GM18951 (cell line): ENCODE data around the gene SPC24.
"Not testable (repeated sequence)": the region's sequence is repeated elsewhere in the genome, so short reads cannot be mapped to it uniquely, and the experiment has no call there.

ENCODE experiments used
- POLR2A ChIP-seq: IDR thresholded peaks from 4 replicates; pipeline ENCODE4 v1.6.1; 2011; ENCODE audit warnings: mild to moderate bottlenecking; ENCODE audit not compliant: insufficient read length, insufficient read depth; ENCODE audit errors: extremely low read depth
- in situ Hi-C: fragments of 300-500 bp; cut with MboI; formaldehyde crosslinking; loops from one replicate; pipeline ENCODE4 v1.12.0; 2022; ENCODE audit warnings: low sequenced_read_pairs, mixed read lengths, inconsistent platforms; ENCODE audit not compliant: unreplicated experiment

Gene SPC24

DNA sequence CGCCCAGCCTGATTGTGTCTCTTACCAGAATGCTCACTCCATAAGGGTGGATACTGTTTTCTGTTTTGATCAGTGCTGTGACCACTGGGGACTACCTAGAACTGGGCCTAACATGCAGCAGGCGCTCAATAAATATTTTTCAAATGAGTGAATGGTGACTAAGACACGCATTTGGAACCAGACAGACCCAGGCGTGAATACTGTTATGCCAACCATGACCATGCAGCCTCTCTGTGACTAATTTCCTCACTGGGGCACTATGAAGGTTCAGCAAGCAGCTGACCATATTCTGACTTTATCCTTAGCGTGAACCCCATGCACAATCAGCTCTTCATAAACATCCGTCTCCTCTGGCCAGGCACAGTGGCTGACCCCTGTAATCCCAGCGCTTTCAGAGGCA is 13.0 kb upstream of the SPC24 start:
- in situ Hi-C loops: no loop called here
- no peak for TF ChIP-seq POLR2A

DNA sequence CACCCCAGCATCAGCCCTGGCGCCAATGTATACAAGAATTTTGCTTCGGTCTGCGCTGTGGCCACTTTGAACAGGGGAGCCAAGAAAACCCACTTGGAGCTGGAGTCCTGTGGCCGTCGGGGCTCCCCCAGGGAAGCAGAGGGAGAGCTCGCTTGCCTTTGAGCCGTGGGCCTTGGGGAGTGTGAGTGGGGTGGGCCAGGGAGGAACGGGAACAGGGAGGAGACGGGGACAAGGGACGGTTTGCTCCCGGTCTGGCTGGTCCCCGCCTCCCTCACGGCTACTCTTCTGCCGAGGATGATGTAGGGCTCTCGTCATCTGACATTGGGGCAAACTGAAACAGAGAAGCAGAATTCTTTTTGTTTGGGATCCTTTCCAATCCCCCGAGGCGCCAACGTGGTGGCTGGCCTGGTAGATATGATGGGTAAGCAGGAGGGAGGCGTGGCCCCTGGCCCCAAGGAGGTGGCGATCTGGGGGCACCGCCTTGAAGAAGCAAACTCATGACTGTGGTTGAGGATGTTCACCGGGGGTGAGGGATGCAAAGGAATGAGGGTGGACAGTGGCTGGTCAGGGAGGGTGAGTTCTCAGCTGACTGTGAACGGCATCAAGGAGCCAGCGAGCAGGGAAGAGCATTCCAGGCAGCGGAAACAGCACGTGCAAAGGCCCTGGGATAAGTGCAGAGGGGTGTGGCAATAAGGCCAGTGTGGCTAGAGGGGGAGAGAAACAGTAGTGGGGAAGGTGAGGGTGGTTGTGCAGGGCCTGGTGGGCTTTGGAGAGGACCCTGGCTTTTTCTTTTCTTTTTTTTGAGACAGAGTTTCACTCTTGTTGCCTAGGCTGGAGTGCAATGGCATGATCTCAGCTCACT is 10.9 kb upstream of the SPC24 start:
- in situ Hi-C loops: no loop called here
- TF ChIP-seq POLR2A: no peak

DNA sequence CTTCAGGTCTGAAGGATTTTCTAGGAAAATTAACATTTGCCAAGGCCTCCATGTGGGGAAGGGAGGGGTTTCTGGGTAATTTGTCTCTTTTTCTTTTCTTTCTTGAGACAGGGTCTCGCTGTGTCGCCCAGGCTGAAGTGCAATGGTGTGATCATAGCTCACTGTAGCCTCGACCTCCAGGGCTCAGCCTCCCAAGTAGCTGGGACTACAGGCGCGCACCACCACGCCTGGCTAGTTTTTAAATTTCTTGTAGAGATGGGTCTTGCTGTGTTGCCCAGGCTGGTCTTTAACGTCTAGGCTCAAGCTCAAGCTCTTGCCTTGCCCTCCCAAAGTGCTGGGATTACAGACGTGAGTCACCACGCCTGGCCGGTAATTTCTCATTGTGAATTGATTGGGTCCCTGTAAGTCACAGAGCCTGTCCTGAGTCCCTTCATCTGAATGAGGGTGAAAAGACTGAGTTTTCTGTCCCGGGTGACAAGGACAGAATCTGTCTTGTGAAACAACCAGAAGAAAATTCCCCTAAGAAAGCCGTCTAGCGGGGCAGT is 10.0 kb upstream of the SPC24 start:
- TF ChIP-seq POLR2A: no peak
- in situ Hi-C loops: no loop called here

DNA sequence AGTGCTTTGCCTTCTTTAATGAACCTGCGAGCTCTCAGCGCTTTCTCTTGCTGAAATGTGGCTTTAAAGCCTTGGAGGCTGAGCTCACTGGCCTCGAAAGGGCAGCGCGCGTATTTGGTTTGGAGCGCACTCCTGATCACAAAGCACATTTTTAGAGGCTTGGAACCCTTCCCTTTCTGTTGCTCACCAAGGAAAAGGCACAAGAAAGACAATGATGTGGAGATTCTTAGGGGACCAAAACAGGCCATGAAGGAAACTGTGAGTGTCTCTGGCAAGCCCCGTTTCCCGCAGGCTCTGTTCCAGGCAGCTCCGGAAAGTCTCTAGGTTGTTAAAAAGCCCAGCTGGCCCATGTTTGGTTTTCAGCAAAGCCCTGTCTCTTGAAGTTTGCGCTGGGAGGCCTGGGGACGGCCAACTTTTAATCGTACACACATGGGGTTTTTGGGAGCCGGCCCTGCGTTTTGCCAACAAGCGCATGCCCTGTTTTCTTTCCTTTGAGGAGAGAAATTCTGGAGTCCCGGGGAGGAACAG is 9.4 kb upstream of the SPC24 start:
- no peak for TF ChIP-seq POLR2A
- in situ Hi-C loops: no loop called here

DNA sequence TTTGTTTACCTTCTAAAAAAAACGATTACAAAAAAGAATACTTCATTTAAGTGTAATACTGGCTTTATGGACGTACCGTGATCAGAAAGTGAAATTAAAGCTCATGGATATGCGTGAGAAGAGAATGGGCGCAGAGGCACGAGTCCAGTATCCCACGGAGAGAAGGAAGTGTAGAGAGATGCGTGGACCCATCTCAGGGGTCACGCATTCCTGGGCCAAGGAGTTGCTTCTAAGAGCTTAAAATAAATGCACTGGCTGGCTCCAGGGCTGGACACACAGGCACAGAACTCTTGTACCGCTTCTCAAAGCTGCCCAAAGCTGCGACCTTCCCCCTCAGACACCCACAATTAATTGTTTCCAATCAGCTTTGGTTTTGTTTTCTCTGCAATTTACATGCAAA is 8.7 kb upstream of the SPC24 start:
- no peak for TF ChIP-seq POLR2A
- in situ Hi-C loops: no loop called here

DNA sequence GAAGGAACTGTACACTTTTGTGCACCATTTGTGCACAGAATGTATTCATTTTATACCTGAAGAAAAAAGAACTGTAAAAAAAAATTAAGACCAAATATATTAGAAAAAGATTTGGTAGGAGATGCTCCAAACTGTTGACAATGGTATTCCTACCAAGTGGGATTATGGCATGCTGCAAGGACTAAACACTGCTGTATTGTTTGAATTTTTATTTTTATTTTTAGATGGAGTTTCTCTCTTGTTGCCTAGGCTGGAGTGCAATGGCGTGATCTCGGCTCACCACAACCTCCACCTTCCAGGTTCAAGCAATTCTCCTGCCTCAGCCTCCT is 4.8 kb upstream of the SPC24 start:
- in situ Hi-C loops: not testable (repeated sequence)

DNA sequence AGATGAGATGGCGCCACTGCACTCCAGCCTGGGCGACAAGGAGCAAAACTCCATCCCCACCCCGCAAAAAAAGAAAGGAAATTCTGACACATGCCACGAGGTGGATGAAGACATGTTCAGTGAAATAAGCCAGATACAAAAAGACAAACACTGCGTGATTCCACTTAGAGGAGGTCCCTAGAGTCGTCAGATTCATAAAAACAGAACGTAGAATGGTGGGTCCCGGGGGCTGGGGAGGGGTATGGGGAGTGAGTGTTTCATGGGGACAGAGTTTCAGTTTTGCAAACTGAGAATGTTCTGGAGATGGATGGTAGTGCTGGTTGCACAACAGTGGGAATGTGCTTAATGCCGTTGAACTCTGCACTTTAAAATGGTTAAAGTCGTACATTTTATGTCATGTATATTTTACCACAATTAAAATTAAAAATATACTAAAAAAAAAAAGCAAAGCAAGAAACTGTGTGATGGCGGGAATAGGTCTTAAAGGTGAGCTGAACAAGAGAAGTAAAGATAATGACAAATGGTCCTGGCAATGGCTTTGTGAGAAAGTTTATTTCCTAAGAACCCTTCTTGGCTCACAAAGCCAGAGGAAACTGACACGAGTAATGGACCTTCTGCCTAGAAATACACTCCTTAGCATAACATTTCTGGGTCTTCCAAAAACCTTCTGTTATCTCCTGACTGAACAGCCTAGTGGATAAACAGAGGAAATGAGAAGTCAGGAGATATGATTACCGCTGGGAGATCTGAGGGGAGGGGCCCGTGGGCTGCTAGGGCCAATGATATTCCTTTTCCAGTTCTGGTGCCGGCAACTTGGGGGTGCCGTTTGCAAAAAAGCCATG is 4.2 kb upstream of the SPC24 start:
- in situ Hi-C loops: no loop called here
- no peak for TF ChIP-seq POLR2A

DNA sequence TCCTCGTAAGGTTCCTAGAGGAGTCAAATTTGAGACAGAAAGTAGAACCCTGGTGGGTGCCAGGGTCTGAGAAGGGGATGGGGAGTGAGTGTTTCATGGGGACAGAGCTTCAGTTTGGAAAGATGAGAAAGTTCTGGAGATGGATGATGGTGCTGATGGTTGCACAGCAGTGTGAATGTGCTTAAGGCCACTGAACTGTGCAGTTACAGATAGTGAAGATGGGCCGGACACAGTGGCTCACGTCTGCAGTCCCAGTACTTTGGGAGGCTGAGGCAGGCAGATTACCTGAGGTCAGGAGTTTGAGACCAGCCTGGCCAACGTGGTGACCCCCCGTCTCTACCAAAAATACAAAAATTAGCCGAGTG is 917 bp downstream of the SPC24 start:
- TF ChIP-seq POLR2A: no peak

DNA sequence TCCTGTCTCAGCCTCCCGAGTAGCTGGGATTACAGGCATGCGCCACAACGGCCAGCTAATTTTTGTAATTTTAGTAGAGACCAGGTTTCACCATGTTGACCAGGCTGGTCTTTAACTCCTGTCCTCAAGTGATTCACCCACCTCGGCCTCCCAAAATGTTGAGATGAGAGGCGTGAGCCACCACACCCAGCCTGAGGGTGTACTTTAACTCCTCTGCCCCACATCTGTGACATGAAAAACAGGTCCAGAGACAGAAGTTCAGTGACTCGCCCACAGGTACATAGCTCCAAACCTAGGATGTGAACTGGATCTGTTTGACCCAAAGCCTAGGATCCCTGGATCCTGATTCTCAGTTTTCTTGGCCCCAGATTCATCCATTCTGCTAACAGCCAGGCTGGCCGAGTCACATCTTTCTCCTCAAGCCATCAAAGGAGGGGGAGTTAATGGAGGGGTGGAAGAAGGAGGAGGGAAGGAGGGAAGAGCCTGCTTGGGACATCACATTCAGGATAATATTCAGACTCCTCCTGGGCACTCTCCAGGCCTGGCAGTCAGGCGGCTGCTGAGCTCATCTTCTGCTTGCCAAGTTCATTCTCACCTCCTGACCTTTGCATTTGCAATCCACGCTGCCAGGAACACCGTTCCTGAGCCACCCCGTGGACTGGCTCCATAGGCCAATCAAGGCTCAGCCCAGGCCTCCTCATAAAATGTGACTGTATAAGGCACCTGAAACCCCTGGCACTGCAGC is 3.1 kb downstream of the SPC24 start:
- in situ Hi-C loops: no loop called here
- TF ChIP-seq POLR2A: no peak

More for the DNA sequence above, 917 bp downstream of the SPC24 start:
- in situ Hi-C loops: no loop called here

DNA sequence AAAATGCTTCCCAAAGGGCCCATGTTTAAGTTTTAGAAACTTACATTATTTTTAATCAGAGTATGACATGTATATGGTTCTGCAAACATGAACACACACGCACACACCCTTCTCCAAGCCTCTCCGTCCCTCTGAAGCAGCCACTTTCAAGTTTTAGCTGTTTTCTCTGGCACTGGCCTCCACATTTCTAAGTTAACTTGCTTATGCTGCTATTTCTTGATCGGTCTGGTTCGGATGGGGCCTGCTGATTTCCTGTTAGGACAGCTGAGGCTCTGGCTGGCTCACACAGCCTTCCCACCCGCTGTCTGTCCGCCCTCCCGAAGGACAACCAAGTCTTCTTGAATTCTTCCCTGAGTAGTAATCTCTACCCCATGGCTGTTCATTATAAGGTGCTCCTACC is 4.4 kb downstream of the SPC24 start:
- no peak for TF ChIP-seq POLR2A
- in situ Hi-C loops: no loop called here

DNA sequence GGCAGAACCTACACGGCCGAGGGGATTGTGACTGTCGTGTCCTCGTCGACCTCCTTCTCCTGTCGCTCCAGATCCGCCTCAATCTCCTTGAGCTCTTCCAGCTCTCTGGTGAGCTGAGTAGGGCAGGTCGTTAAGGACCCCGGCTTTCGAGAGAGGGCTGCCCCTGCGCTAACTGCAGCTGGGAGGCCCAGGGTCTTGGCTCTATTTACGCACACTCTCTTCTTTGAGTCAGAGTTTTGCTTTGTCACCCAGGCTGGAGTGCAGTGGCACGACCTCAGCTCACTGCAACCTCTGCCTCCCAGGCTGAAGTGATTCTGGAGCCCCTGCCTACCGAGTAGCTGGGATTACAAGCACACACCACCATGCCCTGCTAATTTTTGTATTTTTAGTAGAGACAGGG is 7.6 kb downstream of the SPC24 start:
- in situ Hi-C loops: no loop called here
- no peak for TF ChIP-seq POLR2A

DNA sequence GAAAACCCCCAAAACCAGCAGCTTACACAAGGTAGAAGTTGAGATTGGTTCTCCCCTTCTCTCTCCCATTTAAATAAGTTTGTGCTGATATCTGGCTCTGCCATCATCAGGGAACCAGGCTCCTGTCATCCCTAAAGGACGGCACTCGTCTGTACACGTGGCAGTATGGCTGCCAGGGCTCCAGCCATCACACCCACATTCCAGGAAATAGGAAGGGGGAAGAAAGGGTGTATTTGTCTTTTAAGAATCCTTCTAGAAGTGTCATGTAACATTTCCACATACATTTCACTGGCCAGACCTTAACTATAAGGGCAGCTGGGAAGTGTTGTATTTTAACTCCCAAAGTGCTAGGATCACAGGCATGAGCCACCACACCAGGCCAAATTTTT is 10.1 kb downstream of the SPC24 start:
- TF ChIP-seq POLR2A: no peak
- in situ Hi-C loops: no loop called here

DNA sequence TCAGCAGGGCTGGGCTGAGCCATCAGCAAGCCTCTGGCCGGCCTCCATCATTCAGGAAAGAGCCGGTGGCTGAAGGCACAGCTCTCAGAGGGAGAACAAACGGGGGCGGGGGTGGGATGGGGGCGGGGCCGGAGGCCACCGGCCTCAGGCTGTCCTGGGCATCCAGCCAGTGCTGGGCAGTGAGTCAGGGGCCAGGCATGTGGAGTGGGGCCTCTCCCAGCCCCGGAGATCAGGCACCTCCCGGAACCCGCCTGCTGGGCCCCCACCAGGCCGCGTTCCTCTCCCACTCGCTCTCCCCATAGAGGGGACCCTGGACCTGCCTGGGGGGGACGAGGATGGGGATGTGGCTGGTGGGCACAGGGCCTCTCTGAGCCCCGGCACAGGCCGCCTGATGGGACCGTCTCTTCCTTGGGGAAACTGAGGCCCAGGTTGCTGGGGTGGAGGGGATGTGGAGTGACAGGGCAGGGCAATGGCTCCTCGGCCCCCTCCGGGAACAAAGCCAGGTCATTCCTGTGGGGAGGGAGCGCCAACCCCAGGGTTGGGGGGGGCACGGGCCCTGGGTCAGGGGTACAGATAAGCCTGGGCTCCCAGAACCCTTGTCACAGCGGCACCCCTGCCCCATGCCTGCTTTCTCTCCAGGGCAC is 12.9 kb downstream of the SPC24 start:
- in situ Hi-C loops: no loop called here
- TF ChIP-seq POLR2A: no peak
